ENCODE measurements around the gene POLDIP2. TPM values are rescaled to one million over a fixed set of nuclear protein-coding genes. Genes with fewer than 3 reads are reported as not detected.

POLDIP2 gene
- total and polyA plus RNA-seq, 2 of the 13 experiments (the other 11 are each of a cell fraction or from before 2014, with no cell fraction given) = 85.9 to 114 TPM

DNA sequence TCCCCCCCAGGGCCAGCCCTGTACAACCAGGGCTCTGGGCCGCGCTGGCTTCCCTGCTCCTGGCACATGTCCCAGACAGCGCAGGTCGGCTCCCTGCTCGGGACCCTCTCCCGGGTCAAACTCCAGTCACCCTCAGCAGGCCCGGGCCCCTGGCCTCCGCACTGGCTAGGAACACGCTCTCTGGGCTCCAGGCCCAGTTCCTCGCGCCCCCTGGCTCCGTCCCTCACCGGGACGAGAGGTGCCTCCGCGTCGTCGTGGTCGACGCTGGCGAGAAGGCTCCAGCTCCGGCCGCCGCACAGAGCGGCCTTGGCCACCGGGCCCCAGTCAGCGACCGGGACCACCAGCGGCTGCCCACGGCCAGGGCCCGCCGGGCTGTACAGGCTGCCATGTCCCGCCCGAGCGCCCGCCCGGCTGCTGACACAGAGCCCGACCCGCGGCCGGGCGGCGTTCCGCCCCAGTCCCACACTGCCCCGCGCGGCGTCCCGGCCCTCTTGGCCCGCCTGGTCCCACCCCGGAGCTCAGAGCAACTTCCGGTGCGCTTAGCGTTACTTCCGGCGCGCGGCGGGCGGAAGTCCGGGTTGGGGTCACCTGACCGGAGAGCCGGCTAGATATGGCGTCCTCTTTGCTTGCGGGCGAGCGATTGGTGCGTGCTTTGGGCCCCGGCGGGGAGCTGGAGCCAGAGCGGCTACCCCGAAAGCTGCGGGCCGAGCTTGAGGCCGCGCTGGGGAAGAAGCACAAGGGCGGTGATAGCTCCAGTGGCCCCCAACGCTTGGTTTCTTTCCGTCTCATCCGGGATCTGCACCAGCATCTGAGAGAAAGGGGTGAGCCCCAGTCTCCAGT, at the start of gene POLDIP2 (continued):
- TF ChIP-seq, protein P1, sequence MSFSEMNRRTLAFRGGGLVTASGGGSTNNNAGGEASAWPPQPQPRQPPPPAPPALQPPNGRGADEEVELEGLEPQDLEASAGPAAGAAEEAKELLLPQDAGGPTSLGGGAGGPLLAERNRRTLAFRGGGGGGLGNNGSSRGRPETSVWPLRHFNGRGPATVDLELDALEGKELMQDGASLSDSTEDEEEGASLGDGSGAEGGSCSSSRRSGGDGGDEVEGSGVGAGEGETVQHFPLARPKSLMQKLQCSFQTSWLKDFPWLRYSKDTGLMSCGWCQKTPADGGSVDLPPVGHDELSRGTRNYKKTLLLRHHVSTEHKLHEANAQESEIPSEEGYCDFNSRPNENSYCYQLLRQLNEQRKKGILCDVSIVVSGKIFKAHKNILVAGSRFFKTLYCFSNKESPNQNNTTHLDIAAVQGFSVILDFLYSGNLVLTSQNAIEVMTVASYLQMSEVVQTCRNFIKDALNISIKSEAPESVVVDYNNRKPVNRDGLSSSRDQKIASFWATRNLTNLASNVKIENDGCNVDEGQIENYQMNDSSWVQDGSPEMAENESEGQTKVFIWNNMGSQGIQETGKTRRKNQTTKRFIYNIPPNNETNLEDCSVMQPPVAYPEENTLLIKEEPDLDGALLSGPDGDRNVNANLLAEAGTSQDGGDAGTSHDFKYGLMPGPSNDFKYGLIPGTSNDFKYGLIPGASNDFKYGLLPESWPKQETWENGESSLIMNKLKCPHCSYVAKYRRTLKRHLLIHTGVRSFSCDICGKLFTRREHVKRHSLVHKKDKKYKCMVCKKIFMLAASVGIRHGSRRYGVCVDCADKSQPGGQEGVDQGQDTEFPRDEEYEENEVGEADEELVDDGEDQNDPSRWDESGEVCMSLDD (CRISPR knock-in tag; IDR thresholded peaks at IDR 0.05; ENCODE audit: borderline replicate concordance) = 0 out of 2 replicates have a peak, but pooled peaks have one; percentile 26
- TF ChIP-seq IRF2 (CRISPR knock-in tag; IDR thresholded peaks at IDR 0.05) = peak; percentile 87; the same call in 1 of the 2 replicates
- no peak; the same call in 1 of the 2 replicates for TF ChIP-seq MTA3 (CRISPR knock-in tag; IDR thresholded peaks at IDR 0.05)
- TF ChIP-seq ZNF563 (CRISPR knock-in tag; IDR thresholded peaks at IDR 0.05) = peak; percentile 89; the same call in 1 of the 2 replicates
- TF ChIP-seq ZNF549 (CRISPR knock-in tag; IDR thresholded peaks at IDR 0.05) = peak; percentile 71; the same call in 1 of the 2 replicates
- TF ChIP-seq ZNF431 (CRISPR knock-in tag; IDR thresholded peaks at IDR 0.05; ENCODE audit: borderline replicate concordance, low read depth) = no peak
- no peak for TF ChIP-seq ZNF557 (CRISPR knock-in tag; IDR thresholded peaks at IDR 0.05)
- no peak; the same call in none of the 2 replicates for TF ChIP-seq ZNF746 (CRISPR knock-in tag; IDR thresholded peaks at IDR 0.05)
- no peak for TF ChIP-seq ZKSCAN5 (CRISPR knock-in tag; IDR thresholded peaks at IDR 0.05)
- TF ChIP-seq MAFK (conservative IDR thresholded peaks at IDR 0.05 in 1 of 2, IDR thresholded peaks at IDR 0.05 in 1 of 2; ENCODE audit: low read length in 2 of 2) = no peak
- peak; percentile 71 for TF ChIP-seq MED13 (CRISPR knock-in tag; IDR thresholded peaks at IDR 0.05)
- peak; percentile 75 for TF ChIP-seq ATF1 (CRISPR knock-in tag; IDR thresholded peaks at IDR 0.05)
- TF ChIP-seq HNRNPUL1 (IDR thresholded peaks at IDR 0.05; ENCODE audit: low read depth, low read length) = peak; percentile 43; the same call in 1 of the 2 replicates
- TF ChIP-seq ZNF260 (CRISPR knock-in tag; IDR thresholded peaks at IDR 0.05; ENCODE audit: borderline replicate concordance, low read depth) = no peak
- TF ChIP-seq, protein P2, sequence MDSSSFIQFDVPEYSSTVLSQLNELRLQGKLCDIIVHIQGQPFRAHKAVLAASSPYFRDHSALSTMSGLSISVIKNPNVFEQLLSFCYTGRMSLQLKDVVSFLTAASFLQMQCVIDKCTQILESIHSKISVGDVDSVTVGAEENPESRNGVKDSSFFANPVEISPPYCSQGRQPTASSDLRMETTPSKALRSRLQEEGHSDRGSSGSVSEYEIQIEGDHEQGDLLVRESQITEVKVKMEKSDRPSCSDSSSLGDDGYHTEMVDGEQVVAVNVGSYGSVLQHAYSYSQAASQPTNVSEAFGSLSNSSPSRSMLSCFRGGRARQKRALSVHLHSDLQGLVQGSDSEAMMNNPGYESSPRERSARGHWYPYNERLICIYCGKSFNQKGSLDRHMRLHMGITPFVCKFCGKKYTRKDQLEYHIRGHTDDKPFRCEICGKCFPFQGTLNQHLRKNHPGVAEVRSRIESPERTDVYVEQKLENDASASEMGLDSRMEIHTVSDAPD (CRISPR knock-in tag; IDR thresholded peaks at IDR 0.05) = peak; percentile 75; the same call in 1 of the 2 replicates
- TF ChIP-seq ZZZ3 (CRISPR knock-in tag; IDR thresholded peaks at IDR 0.05; ENCODE audit: borderline replicate concordance) = peak; percentile 83; the same call in 1 of the 2 replicates
- peak; percentile 46; the same call in 1 of the 2 replicates for TF ChIP-seq NFIC (IDR thresholded peaks at IDR 0.05; ENCODE audit: low read length)
- TF ChIP-seq NFRKB (IDR thresholded peaks at IDR 0.05) = no peak
- no peak for TF ChIP-seq ZBTB20 (CRISPR knock-in tag; IDR thresholded peaks at IDR 0.05; ENCODE audit: borderline replicate concordance, low read depth)
- TF ChIP-seq, protein P3, sequence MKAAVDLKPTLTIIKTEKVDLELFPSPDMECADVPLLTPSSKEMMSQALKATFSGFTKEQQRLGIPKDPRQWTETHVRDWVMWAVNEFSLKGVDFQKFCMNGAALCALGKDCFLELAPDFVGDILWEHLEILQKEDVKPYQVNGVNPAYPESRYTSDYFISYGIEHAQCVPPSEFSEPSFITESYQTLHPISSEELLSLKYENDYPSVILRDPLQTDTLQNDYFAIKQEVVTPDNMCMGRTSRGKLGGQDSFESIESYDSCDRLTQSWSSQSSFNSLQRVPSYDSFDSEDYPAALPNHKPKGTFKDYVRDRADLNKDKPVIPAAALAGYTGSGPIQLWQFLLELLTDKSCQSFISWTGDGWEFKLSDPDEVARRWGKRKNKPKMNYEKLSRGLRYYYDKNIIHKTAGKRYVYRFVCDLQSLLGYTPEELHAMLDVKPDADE (CRISPR knock-in tag; IDR thresholded peaks at IDR 0.05) = peak; percentile 79; the same call in 1 of the 2 replicates
- TF ChIP-seq ZNF326 (CRISPR knock-in tag; IDR thresholded peaks at IDR 0.05; ENCODE audit: borderline replicate concordance) = no peak
- no peak for TF ChIP-seq WIZ (CRISPR knock-in tag; IDR thresholded peaks at IDR 0.05)
- TF ChIP-seq MEIS2 (CRISPR knock-in tag; IDR thresholded peaks at IDR 0.05) = peak; percentile 12; the same call in 1 of the 2 replicates
- TF ChIP-seq ZNF773 (CRISPR knock-in tag; IDR thresholded peaks at IDR 0.05; ENCODE audit: borderline replicate concordance) = peak; percentile 65; the same call in 1 of the 2 replicates
- TF ChIP-seq ZNF670 (CRISPR knock-in tag; IDR thresholded peaks at IDR 0.05; ENCODE audit: borderline replicate concordance) = peak; percentile 72; the same call in 1 of the 2 replicates
